Fibroblast of lung (primary cell): Measurements from ENCODE around the gene PRDM16. TPM values are rescaled to one million over a fixed set of nuclear protein-coding genes. Genes with fewer than 3 reads are reported as not detected.

Experiments
- DNase-seq, 2 donors: peaks; one replicate each; pipeline versions ENCODE4 v3.0.0 to v3.0.0-alpha.2; 2010; ENCODE audit warnings: low read depth in 2 of 2
- H2AFZ ChIP-seq: 2 replicates; pipeline ENCODE4 v1.5.1; 2012; ENCODE audit warnings: low read length, control low read depth, inconsistent platforms
- H3K27ac ChIP-seq: 2 replicates; pipeline ENCODE4 v1.5.1; 2011; ENCODE audit warnings: low read length, control low read depth; ENCODE audit not compliant: insufficient read depth
- H3K27me3 ChIP-seq: 2 replicates; pipeline ENCODE4 v1.5.1; 2011; ENCODE audit warnings: mild to moderate bottlenecking, low read length; ENCODE audit not compliant: control insufficient read depth, insufficient read depth
- H3K36me3 ChIP-seq: 2 replicates; pipeline ENCODE4 v1.5.1; 2011; ENCODE audit warnings: low read length; ENCODE audit not compliant: control insufficient read depth, insufficient read depth
- H3K4me1 ChIP-seq: 2 replicates; pipeline ENCODE4 v1.5.1; 2011; ENCODE audit warnings: low read length; ENCODE audit not compliant: control insufficient read depth, insufficient read depth; ENCODE audit errors: extremely low read depth
- H3K4me2 ChIP-seq: 2 replicates; pipeline ENCODE4 v1.5.1; 2011; ENCODE audit warnings: low read length, control low read depth; ENCODE audit not compliant: insufficient read depth; ENCODE audit errors: extremely low read depth
- H3K4me3 ChIP-seq, 4 experiments: fragments of 200-600 bp in 1 of 4; sonication (generic) in 1 of 4; replicated peaks in 1 of 4; 2 replicates each; pipeline ENCODE4 v1.5.1; 2011 to 2016; ENCODE audit warnings: low read length in 4 of 4, low read depth in 3 of 4, mild to moderate bottlenecking in 3 of 4, control low read depth in 2 of 4, inconsistent platforms in 1 of 4, mixed read lengths in 1 of 4; ENCODE audit not compliant: insufficient read depth in 1 of 4; ENCODE audit errors: control extremely low read depth in 1 of 4
- H3K79me2 ChIP-seq: 2 replicates; pipeline ENCODE4 v1.5.1; 2012; ENCODE audit warnings: mild to moderate bottlenecking, low read length, inconsistent platforms; ENCODE audit not compliant: control insufficient read depth, insufficient read depth
- H3K9ac ChIP-seq: 2 replicates; pipeline ENCODE4 v1.5.1; 2011; ENCODE audit warnings: mild to moderate bottlenecking, low read length, control low read depth; ENCODE audit not compliant: insufficient read depth
- H3K9me3 ChIP-seq: 2 replicates; pipeline ENCODE4 v1.5.1; 2012; ENCODE audit warnings: low read depth, low read length; ENCODE audit not compliant: control insufficient read depth, insufficient read depth
- H4K20me1 ChIP-seq: 2 replicates; pipeline ENCODE4 v1.5.1; 2011; ENCODE audit warnings: low read length; ENCODE audit not compliant: control insufficient read depth, insufficient read depth; ENCODE audit errors: extremely low read depth
- EZH2 ChIP-seq: IDR thresholded peaks from 2 replicates; pipeline ENCODE4 v1.5.1; 2012; ENCODE audit warnings: low read length, control low read depth, mild to moderate bottlenecking; ENCODE audit errors: missing control alignments
- polyA plus RNA-seq, 2 donors: library from polyadenylated mRNA; depleted of rRNA in 1 of 2; stranded (reverse) in 1 of 2; unstranded in 1 of 2; fragments of >200 nt; gene quantifications; 2 replicates each; pipeline ENCODE4 v1.2.1, GENCODE V29; 2011 to 2012; ENCODE audit warnings: missing spikeins in 1 of 2
- total RNA-seq: library from RNA; depleted of rRNA; stranded (reverse); fragments of >200 nt; gene quantifications from 2 replicates; pipeline ENCODE4 v1.2.1, GENCODE V29; 2014
- TF ChIP-seq, protein P1 (sequence below), 2 donors: IDR thresholded peaks in 1 of 2; conservative IDR thresholded peaks in 1 of 2; 1 replicate in 1 of 2; 2 replicates in 1 of 2; pipeline ENCODE4 v1.5.1; 2011 to 2012; ENCODE audit warnings: low read length in 2 of 2, control low read depth in 1 of 2, inconsistent platforms in 1 of 2, low read depth in 1 of 2, mild to moderate bottlenecking in 1 of 2

The PRDM16 gene
- total and polyA plus RNA-seq, 2 donors (not counting 1 experiment from before 2014, with no cell fraction given): 0.30 to 1.8 TPM

- H2AFZ ChIP-seq: no peak overlapping the region
- H3K4me2 ChIP-seq: no peak overlapping the region
- no peak overlapping the region for H3K4me3 ChIP-seq
- H3K9ac ChIP-seq: no peak overlapping the region
- peaks cover 4% of the 10 kb centered on the region for H3K27me3 ChIP-seq
- no peaks in the 10 kb centered on the region for H3K36me3 ChIP-seq
- no peaks in the 10 kb centered on the region for H3K9me3 ChIP-seq
- no peak overlapping the region for H3K27ac ChIP-seq
- DNase-seq: no peak
- H3K4me1 ChIP-seq: no peaks in the 10 kb centered on the region
- no peaks in the 10 kb centered on the region for H4K20me1 ChIP-seq
- no peaks in the 10 kb centered on the region for H3K79me2 ChIP-seq
- TF ChIP-seq, protein P1, sequence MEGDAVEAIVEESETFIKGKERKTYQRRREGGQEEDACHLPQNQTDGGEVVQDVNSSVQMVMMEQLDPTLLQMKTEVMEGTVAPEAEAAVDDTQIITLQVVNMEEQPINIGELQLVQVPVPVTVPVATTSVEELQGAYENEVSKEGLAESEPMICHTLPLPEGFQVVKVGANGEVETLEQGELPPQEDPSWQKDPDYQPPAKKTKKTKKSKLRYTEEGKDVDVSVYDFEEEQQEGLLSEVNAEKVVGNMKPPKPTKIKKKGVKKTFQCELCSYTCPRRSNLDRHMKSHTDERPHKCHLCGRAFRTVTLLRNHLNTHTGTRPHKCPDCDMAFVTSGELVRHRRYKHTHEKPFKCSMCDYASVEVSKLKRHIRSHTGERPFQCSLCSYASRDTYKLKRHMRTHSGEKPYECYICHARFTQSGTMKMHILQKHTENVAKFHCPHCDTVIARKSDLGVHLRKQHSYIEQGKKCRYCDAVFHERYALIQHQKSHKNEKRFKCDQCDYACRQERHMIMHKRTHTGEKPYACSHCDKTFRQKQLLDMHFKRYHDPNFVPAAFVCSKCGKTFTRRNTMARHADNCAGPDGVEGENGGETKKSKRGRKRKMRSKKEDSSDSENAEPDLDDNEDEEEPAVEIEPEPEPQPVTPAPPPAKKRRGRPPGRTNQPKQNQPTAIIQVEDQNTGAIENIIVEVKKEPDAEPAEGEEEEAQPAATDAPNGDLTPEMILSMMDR (conservative IDR thresholded peaks at IDR 0.05 in 1 of 2, IDR thresholded peaks at IDR 0.05 in 1 of 2; ENCODE audit: low read depth in 1 of 2, low read length in 2 of 2): no peak
- TF ChIP-seq EZH2: no peak
Observed at GRCh38 chr1:3442331-3442730, 373.3 kb downstream of the PRDM16 start.

DNA sequence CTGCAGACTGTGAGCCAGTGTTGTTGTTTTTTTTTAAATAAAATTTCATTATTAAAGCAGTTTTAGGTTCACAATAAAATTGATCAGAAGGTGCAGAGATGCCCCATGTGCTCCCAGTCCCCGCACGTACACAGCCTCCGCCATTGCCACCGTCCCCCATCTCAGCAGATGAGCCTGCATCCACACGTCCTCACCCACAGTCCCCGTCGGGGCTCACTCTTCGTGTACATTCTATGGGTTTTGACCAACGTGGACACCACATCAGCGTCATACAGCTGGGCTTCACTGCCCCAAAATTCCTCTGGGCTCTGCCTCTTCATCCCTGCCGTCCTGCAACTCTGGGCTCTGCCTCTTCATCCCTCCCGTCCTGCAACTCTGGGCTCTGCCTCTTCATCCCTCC is 373.9 kb downstream of the PRDM16 start:
- Histone ChIP-seq H3K9me3 (no peaks in the 10 kb centered on the region), H3K9ac (no peak overlapping the region), H3K27me3 (peaks cover 4% of the 10 kb centered on the region), H3K79me2 (no peaks in the 10 kb centered on the region), H3K4me1 (no peaks in the 10 kb centered on the region), H3K4me3 (no peak overlapping the region), H3K36me3 (no peaks in the 10 kb centered on the region), H3K27ac (no peak overlapping the region), H3K4me2 (no peak overlapping the region), H4K20me1 (no peaks in the 10 kb centered on the region), H2AFZ (no peak overlapping the region)
- no peak for DNase-seq
- TF ChIP-seq, protein P1 (conservative IDR thresholded peaks at IDR 0.05 in 1 of 2, IDR thresholded peaks at IDR 0.05 in 1 of 2; ENCODE audit: low read depth in 1 of 2, low read length in 2 of 2): no peak
- no peak for TF ChIP-seq EZH2

- H2AFZ ChIP-seq: no peak overlapping the region
- H3K4me1 ChIP-seq: no peaks in the 10 kb centered on the region
- no peak for DNase-seq
- no peaks in the 10 kb centered on the region for H3K36me3 ChIP-seq
- no peak overlapping the region for H3K4me3 ChIP-seq
- H3K9ac ChIP-seq: no peak overlapping the region
- H3K27ac ChIP-seq: no peak overlapping the region
- H3K27me3 ChIP-seq: peaks cover 4% of the 10 kb centered on the region
- no peaks in the 10 kb centered on the region for H3K9me3 ChIP-seq
- no peaks in the 10 kb centered on the region for H3K79me2 ChIP-seq
- no peaks in the 10 kb centered on the region for H4K20me1 ChIP-seq
- TF ChIP-seq EZH2: no peak
- TF ChIP-seq, protein P1 (conservative IDR thresholded peaks at IDR 0.05 in 1 of 2, IDR thresholded peaks at IDR 0.05 in 1 of 2; ENCODE audit: low read depth in 1 of 2, low read length in 2 of 2): no peak
- H3K4me2 ChIP-seq: no peak overlapping the region
Observed at GRCh38 chr1:3443807-3444206, 374.8 kb downstream of the PRDM16 start.
